Gastroesophageal sphincter (tissue), 4 donors: ENCODE results near the gene AK8. TPM values are rescaled to one million over a fixed set of nuclear protein-coding genes. Genes with fewer than 3 reads are reported as not detected.

Experiments
- ATAC-seq: fragments of 150-250 bp; one replicate; pipeline ENCODE4 v1.9.1; 2016; ENCODE audit warnings: mild to moderate bottlenecking, moderate library complexity
- H3K27ac ChIP-seq, 4 donors: fragments of 200-600 bp; sonication (generic) in 3 of 4; 1 replicate in 3 of 4; 2 replicates in 1 of 4; pipeline ENCODE4 v1.5.1; 2016 to 2019
- H3K27me3 ChIP-seq: fragments of 200-600 bp; sonication (generic); one replicate; pipeline ENCODE4 v1.5.1; 2019
- H3K36me3 ChIP-seq, 2 donors: fragments of 200-600 bp; sonication (generic); one replicate each; pipeline ENCODE4 v1.5.1; 2019; ENCODE audit warnings: control low read depth in 1 of 2
- H3K4me1 ChIP-seq, 3 donors: fragments of 200-600 bp; sonication (generic); 1 replicate in 2 of 3; 2 replicates in 1 of 3; pipeline ENCODE4 v1.5.1; 2016 to 2019; ENCODE audit warnings: control low read depth in 2 of 3
- H3K4me3 ChIP-seq, 2 donors: fragments of 200-600 bp; sonication (generic); one replicate each; pipeline ENCODE4 v1.5.1; 2019; ENCODE audit warnings: mild to moderate bottlenecking in 1 of 2, moderate library complexity in 1 of 2
- H3K9me3 ChIP-seq, 3 donors: fragments of 200-600 bp; sonication (generic); one replicate each; pipeline ENCODE4 v1.5.1; 2017 to 2019; ENCODE audit warnings: control low read depth in 2 of 3
- CTCF ChIP-seq, 4 experiments: fragments of 200-600 bp in 2 of 4; fragments of 450-650 bp in 2 of 4; sonication (generic) in 1 of 4; IDR thresholded peaks; one replicate each; pipeline ENCODE4 v1.5.1; 2017 to 2019; ENCODE audit warnings: antibody characterized with exemption in 4 of 4, mild to moderate bottlenecking in 2 of 4, moderate library complexity in 2 of 4
- EP300 ChIP-seq: sonication (generic); formaldehyde crosslinking; IDR thresholded peaks from one replicate; pipeline ENCODE4 v1.6.1; 2017; ENCODE audit warnings: antibody characterized with exemption, mild to moderate bottlenecking
- POLR2A ChIP-seq, 2 donors: fragments of 450-650 bp; IDR thresholded peaks; one replicate each; pipeline ENCODE4 v1.6.1; 2017; ENCODE audit warnings: antibody characterized with exemption in 2 of 2, mild to moderate bottlenecking in 2 of 2, moderate library complexity in 1 of 2
- POLR2AphosphoS5 ChIP-seq: sonication (generic); formaldehyde crosslinking; IDR thresholded peaks from one replicate; pipeline ENCODE4 v1.6.1; 2017; ENCODE audit warnings: antibody characterized with exemption
- WGBS, 2 donors: methylation state at CpG; one replicate each; pipeline ENCODE4 v1.1.5; 2018; ENCODE audit warnings: low coverage in 1 of 2; 5-methylcytosine and 5-hydroxymethylcytosine counted together
- total RNA-seq, 4 donors: library from RNA; depleted of rRNA; stranded (reverse); fragments of >200 nt; gene quantifications; one replicate each; pipeline ENCODE4 v1.1.0, GENCODE V29; 2016

The AK8 gene
- total RNA-seq, 4 donors from 2014 or later, result 0.31 to 0.81 (median 0.63) TPM

DNA sequence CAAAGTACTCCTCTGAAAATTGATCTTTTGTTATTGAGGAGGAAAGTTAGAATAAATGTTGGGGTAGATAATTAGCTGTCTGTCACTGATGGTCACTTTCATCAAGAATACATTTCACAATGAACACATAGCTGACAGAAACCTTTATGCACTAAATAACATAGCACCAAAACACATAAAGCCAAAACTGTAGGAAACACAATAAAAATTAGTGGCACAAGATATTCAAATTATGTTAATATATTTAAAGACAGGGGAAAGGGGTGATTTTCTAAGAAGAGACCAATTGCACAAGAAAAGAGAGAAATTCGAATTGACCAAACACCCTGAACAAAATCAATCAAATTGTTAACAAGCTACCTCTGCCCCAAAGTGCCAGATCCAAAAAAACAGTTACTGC, 89.7 kb downstream of the AK8 start:
- H3K9me3 ChIP-seq, result no peaks in the 10 kb centered on the region
- no peak overlapping the region for H3K27ac ChIP-seq
- no peaks in the 10 kb centered on the region for H3K4me1 ChIP-seq
- H3K4me3 ChIP-seq, result no peak overlapping the region
- peaks cover 6% of the 10 kb centered on the region for H3K27me3 ChIP-seq
- no peak for ATAC-seq
- 57% methylated on average over 1 of the region's 1 CpG; no CpG with 5 or more reads in 1 of the 2 donors for WGBS, 2 donors
- TF ChIP-seq EP300, result no peak
- TF ChIP-seq POLR2AphosphoS5, result no peak
- no peak for TF ChIP-seq POLR2A (IDR thresholded peaks at IDR 0.05)
- TF ChIP-seq CTCF (IDR thresholded peaks at IDR 0.05), result no peak
- no peaks in the 10 kb centered on the region for H3K36me3 ChIP-seq

- TF ChIP-seq POLR2AphosphoS5 (no peak), CTCF (IDR thresholded peaks at IDR 0.05) (no peak), POLR2A (IDR thresholded peaks at IDR 0.05) (no peak), EP300 (no peak)
- 88 to 100% methylated on average over 1 of the region's 1 CpG for WGBS, 2 donors
- H3K27ac ChIP-seq, result no peak overlapping the region
- H3K4me1 ChIP-seq, result no peaks in the 10 kb centered on the region
- no peak overlapping the region for H3K4me3 ChIP-seq
- H3K27me3 ChIP-seq, result peaks cover 3% of the 10 kb centered on the region
- H3K36me3 ChIP-seq, result no peaks in the 10 kb centered on the region
- no peaks in the 10 kb centered on the region for H3K9me3 ChIP-seq
- ATAC-seq, result no peak
Observed at GRCh38 chr9:132787748-132788159, 90.3 kb downstream of the AK8 start.

DNA sequence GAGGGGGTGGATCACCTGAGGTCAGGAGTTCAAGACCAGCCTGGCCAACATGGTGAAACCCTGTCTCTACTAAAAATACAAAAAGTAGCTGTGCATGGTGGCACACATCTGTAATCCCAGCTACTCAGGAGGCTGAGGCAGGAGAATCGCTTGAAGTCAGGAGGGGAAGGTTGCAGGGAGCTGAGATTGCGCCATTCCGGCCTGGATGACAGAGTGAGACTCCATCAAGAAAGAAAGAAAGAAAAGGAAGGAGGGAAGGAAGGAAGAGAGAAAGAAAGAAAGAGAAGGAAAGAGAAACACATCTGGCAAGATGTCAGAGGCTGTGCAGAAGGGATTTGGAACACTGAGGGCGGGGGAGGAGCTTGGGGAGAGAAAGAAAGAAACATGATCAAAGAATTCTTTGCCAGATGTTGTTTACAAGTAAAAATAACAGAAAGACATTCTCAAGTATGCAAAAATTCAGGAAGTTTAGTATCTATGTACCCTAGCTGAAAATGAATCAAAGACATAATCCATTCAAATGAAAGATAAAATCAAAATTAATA, 93.7 kb downstream of the AK8 start:
- Histone ChIP-seq H3K27ac (no peak overlapping the region), H3K4me3 (no peak overlapping the region), H3K4me1 (no peaks in the 10 kb centered on the region), H3K36me3 (no peaks in the 10 kb centered on the region), H3K27me3 (peaks cover 26% of the 10 kb centered on the region), H3K9me3 (no peaks in the 10 kb centered on the region)
- no peak for ATAC-seq
- 93 to 100% methylated on average over 1 to 4 of the region's 4 CpGs for WGBS, 2 donors
- TF ChIP-seq CTCF (IDR thresholded peaks at IDR 0.05) (no peak), EP300 (no peak), POLR2A (IDR thresholded peaks at IDR 0.05) (no peak), POLR2AphosphoS5 (no peak)

- Histone ChIP-seq H3K9me3 (no peaks in the 10 kb centered on the region), H3K4me1 (no peaks in the 10 kb centered on the region), H3K27me3 (peaks cover 29% of the 10 kb centered on the region), H3K4me3 (no peak overlapping the region), H3K27ac (no peak overlapping the region), H3K36me3 (no peaks in the 10 kb centered on the region)
- TF ChIP-seq CTCF (IDR thresholded peaks at IDR 0.05) (no peak), POLR2AphosphoS5 (no peak), POLR2A (IDR thresholded peaks at IDR 0.05) (no peak), EP300 (no peak)
- no peak for ATAC-seq
- 38 to 65% methylated on average over 4 of the region's 4 CpGs for WGBS, 2 donors
Observed at GRCh38 chr9:132783006-132783405, 95.1 kb downstream of the AK8 start.

- WGBS, 2 donors, result 64 to 65% methylated on average over 7 to 8 of the region's 9 CpGs
- Histone ChIP-seq H3K9me3 (no peaks in the 10 kb centered on the region), H3K27ac (no peak overlapping the region), H3K36me3 (no peaks in the 10 kb centered on the region), H3K4me3 (no peak overlapping the region), H3K27me3 (peaks cover 29% of the 10 kb centered on the region), H3K4me1 (no peaks in the 10 kb centered on the region)
- TF ChIP-seq POLR2A (IDR thresholded peaks at IDR 0.05) (no peak), POLR2AphosphoS5 (no peak), EP300 (no peak), CTCF (IDR thresholded peaks at IDR 0.05) (no peak)
- ATAC-seq, result no peak
Observed at GRCh38 chr9:132782037-132782436, 96.0 kb downstream of the AK8 start.
